Inflammatory macrophage treated with lipopolysaccharide for 4 hours (primary cell): ENCODE measurements around the gene PRSS12.
A peak's percentile ranks its signal among the peaks of the same experiment; 100 is the strongest.
"Not testable (repeated sequence)": the region's sequence is repeated elsewhere in the genome, so short reads cannot be mapped to it uniquely, and the experiment has no call there.

Experiments used
- DNase-seq: peaks from one replicate; pipeline ENCODE4 v3.0.0-alpha.2; 2020

Gene PRSS12, protein sequence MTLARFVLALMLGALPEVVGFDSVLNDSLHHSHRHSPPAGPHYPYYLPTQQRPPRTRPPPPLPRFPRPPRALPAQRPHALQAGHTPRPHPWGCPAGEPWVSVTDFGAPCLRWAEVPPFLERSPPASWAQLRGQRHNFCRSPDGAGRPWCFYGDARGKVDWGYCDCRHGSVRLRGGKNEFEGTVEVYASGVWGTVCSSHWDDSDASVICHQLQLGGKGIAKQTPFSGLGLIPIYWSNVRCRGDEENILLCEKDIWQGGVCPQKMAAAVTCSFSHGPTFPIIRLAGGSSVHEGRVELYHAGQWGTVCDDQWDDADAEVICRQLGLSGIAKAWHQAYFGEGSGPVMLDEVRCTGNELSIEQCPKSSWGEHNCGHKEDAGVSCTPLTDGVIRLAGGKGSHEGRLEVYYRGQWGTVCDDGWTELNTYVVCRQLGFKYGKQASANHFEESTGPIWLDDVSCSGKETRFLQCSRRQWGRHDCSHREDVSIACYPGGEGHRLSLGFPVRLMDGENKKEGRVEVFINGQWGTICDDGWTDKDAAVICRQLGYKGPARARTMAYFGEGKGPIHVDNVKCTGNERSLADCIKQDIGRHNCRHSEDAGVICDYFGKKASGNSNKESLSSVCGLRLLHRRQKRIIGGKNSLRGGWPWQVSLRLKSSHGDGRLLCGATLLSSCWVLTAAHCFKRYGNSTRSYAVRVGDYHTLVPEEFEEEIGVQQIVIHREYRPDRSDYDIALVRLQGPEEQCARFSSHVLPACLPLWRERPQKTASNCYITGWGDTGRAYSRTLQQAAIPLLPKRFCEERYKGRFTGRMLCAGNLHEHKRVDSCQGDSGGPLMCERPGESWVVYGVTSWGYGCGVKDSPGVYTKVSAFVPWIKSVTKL

DNA sequence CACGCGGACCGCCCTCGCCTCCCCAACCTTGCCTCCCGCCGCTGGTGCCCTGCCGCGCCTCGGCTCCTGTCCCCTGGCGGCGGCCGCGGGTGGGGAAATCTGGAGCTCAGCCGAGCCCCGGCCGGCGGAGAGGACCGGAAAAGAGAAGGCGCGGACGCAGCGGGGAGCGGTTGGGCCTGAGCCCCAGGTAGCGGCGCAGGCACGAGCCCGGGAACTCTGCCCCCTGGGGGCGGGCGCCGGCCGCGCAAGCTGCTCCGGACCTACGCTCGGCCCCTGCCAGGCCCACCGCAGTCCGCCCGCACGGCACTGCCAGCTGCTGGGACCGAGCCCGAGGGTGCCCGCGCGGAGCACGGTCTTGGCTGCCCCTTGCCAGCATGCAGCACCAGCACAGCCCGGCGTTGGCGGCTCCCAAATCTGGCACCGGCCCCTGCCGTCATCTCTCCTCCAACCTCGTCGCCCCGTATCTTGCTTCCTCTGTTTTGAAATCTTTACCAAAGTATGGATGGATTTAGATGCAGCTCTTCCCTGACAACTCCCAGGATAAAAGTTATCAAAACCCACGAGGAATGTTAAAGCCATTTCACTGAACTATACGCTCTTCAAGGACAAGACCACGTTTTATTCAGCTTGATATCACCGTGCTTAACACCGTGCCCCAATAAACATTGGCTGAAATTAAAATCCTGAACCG, at the start of gene PRSS12:
Gene PRSS12, minus strand, starts transcription at position 161 of the 691 bp plus-strand sequence. CDS start 283 bp downstream, outside the sequence.
- DNase-seq = peak; percentile 38

DNA sequence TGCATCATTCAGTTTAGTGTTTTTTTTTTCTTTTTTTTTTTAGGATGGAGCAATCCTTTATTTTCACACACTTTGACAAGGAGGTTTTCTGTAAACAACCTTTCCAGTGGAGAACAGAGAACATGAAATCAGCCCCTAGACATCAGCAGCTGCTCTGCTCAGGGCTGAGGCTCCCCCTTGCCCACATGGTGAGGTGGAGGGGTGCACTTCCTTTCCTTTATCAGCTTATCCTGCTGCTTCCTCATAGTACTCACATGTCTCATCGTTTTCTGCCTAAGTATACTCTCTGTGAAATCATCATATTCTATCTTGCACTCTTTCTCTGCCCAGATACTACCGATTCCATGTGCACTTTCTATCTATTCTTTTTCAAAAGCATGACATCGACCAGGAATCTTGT, 47.6 kb upstream of the PRSS12 start:
- no peak for DNase-seq

DNA sequence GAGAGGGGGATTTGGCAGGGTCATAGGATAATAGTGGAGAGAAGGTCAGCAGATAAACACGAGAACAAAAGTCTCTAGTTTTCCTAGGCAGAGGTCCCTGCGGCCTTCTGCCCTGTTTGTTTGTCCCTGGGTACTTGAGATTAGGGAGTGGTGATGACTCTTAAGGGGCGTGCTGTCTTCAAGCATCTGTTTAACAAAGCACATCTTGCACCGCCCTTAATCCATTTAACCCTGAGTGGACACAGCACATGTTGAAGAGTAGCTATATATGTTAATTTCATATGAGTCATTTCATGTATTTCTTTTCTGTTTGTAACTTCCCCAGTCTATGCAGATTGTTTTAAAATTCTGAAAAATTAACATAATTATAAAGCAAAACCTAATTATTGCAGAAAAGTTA, 47.1 kb upstream of the PRSS12 start:
- DNase-seq = not testable (repeated sequence)

DNA sequence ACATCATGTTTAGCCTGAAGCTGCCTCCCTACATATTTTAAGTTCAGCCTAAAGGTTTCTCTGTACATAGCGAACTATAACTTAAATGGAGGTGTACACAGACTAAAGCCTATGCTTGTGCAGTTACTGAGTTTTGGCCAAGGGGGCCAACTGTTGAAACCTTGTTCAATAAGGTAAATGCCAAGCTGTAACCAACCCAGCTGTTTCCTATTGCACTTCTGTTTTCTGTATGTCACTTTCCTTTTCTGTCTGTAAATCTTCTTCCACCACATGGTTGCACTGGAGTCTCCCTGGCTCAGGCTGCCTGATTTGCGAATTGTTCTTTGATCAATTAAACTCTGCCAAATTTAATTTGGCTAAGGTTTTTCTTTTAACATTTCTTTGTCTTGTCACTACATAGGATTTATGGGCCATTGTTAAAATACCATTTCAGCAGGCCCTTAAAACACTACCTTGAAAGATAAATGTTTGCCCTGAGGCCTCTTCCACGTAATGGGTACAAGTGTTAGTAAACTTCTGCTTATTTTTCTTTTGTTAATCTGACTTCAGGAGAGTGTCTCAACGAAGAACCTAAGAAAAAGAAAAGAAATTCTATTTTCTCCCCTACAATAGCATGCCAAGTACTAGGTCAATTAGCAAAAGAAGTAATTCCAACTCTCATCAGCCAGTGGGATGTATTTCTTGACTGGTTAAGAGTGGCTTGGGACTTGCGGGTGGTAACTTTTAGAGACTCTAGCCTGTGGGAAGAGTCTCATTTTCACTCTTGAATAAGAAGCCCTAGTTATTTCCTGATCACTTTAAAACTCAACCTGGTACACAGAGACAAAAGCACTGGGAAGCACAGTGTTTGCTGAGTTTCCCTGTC, 45.7 kb upstream of the PRSS12 start:
- DNase-seq = no peak

DNA sequence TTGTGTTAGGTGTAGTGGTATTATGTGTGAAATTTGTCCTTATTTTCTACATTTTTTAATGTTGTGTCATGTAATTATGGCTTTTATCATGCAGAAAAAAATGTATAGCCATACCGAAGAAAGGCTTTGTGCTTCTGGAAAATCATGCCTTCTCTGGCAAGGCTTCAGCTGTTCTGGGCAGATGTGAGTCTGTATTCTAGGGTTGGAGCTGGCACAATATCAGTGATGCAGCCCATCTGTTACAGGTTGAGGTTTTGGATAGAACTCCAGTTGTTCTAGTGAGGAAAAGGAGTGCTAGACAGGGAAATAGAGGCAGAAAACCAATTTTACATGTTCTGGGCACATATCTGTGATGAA, 44.8 kb upstream of the PRSS12 start:
- no peak for DNase-seq

DNA sequence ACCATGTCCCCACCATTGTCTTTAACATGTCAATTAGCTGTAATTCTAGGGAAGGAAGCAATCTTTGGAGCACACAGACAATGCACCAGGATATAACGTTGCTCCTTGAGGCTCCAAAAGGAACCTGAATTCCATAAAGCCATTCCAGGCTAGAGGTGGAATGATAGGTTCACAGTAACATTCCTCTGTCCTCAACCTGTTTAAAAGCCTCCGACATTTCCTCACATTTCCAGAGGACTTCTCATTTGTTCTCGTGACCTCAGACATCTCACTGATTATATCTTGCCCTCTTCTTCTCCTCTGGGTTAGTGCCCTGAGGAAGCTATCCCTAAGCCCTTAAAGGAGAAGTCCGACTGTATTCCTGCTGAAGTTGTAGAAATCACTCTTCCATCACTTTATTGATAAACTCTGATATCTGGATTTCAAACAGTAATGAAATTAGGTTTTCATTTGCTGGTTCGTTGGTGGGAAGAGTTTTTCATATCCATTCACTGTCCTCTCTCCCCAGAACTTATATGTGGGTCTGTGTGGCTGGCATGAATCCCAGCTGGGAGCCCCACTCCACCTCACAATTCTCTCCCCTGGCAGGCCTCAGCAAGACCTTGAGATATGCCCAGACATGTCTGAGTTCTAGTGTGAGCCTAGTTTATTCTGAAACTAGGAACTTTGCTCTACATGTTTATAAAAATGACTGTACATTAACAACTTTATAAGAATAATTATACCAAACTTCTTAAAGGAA, 44.2 kb upstream of the PRSS12 start:
- DNase-seq = no peak

DNA sequence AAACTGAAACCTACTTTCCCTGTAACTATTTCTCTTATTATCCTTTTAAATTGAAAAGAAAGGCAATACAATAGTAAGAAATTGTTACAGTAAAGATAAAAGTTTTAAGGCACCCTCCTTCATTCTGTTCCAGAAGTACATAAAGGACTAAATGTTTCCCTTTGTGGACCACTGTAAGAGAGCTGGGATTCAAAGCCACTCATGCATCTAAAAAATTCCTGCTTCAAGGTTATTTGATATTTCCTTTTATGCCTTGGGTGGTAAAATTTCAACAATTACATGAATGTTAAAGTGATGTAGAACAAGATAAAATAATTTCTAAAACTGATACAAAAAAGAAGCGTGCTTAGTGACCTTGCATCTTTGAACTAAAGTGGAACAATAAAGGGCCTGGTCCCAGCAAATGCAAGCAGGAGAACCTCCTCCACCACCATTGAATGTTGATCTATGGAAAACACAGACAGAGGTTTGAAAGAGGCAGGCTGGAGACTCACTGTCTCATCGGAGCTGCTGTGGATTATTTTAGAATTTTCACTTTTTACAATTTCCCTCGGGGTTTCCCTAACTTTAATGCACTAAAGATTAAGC, 42.3 kb upstream of the PRSS12 start:
- DNase-seq = no peak

DNA sequence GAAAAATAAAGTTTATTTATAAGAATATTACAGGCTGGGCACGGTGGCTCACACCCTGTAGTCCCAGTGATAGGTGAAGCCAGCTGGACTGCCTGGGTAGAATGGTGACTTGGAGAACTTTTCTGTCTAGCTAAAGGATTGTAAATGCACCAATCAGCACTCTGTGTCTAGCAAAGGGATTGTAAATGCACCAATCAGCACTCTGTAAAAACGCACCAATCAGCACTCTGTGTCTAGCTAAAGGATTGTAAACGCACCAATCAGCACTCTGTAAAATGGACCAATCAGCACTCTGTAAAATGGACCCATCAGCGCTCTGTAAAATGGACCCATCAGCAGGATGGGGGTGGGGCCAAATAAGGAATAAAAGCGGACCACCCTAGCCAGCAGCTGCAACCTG, 39.7 kb upstream of the PRSS12 start:
- not testable (repeated sequence) for DNase-seq

DNA sequence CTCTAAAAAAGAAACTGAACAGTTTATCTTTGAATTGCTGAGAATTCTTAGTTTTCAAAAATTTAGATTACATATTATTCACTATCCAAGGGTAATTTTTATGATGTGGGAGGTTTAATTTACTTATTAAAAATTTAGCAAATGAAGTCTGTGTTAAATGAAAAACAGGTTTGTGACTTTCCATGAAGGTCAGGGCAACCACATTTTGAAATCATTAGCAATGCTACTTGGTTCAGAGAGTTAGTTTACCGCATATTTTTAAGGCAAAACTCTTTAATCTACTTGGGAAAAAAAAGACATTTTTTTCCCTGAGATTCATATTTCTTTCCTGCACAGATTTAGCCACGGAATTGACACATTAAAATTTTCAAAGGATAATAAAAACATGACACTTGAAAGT, 37.3 kb upstream of the PRSS12 start:
- DNase-seq = no peak

DNA sequence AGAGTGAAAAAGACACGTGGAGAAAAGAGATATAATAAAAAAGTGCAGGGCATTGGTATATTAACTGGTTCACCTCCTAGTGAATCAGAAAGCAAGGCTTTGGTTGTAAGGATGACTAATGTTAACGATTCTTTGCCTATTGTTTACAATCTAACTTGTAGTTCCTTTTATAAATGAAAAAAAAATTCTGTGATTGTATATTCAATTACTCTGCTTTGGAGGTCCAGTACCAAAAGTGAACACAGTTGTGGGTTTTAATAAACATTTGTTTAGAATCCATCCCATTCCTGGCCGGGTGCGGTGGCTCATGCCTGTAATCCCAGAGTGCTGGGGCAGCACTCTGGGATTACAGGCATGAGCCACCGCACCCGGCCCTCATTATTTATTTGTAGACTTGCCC, 36.9 kb upstream of the PRSS12 start:
- no peak for DNase-seq

DNA sequence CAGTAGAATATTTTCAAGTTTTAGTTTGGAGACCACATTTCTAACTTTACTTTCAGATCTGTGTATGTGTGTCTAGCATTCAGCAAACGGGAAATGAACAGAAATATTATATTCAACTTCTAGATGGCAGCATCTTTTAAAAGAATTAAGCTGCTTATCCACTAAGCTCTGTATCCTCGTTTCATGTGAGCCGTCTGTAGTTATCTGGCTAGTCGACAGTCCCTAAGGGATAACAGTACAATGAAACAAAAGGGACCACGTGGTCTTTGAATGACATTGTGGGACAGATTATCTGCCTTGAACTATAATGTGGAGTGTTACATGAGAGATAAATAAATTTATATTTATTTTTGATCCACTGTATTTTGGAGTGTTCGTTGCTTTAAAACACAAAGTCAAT, 35.8 kb upstream of the PRSS12 start:
- no peak for DNase-seq

DNA sequence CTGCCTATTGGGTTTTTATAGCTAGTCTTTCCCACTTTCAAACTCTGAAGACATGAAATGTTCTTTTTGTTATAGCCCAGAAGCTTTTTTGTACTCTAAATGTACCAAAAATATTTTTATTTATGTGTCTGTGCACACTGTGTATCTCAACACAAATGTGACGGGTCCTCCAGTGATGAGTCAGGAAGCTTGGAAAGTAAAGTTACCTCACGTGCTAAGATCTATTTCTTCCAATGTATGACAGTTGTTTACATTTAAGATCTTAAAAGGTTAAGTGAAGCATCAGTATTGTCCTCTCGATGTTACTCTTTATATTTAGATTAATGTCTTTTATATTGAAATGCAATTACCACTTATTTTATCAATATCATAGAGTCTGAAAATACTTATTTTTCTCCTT, 29.1 kb upstream of the PRSS12 start:
- DNase-seq = no peak

DNA sequence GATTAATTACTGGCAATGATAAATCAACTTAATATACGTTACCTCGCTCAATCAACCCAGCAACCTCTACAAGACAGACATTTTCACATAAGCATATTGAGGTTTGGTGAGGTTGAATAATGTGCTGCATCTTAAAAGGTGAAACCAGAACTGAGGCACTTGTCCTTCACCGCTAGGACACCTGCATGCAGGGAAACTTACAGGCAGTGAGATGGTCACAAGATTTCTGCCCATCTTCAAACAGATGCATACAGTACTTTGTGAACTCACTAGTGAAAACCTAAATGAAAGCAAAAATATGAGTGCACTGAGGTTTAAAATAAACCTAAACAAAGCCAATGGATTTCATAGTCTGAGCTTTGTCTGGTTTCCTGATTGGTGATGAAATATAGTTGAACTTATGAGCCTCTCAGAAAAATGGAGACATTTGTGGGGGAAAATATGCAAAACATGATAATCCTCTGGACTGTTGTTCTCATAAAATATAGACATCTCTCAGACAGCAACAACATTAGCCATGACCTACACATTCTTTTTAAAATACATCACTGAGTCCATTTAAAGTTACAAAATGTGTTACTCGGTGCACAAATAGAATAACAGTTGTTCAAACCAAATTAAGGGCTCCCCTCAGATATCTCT, 20.9 kb upstream of the PRSS12 start:
- no peak for DNase-seq

DNA sequence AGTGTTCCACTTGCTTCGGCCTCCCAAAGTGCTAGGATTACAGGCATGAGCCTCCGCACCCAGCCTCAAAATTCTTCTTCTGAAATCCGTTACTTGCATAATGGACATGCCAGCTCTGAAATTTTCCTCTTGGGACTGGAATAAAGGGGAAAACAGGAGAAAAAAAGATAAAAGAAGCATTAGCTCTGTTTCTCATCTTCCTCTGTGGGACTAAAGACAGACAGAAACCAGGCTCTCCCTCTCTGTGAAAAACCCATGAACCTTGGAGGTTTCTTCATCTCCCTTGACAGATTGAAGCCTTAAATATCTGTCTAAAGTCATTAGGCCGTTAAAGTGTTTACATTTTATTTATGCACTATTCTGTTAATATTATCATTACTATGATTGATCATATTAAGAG, 19.4 kb upstream of the PRSS12 start:
- no peak for DNase-seq

DNA sequence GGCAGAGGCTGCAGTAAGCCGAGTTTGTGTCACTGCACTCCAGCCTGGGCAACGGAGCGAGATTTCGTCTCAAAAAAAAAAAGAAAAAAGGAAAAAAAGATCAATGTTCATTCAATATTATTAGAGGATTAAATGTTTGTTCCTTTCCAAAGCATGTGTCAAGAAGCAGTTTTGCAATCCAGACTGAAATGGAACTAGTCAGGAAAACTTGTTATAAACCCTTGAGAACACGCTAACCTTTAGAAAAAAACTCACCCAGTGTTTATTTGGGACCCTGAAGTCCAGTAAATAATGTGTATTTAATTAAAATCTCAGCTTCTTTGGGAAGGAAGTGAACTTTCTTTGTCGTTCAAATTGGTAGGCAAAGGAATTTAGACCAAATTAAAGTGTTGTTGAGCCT, 16.4 kb upstream of the PRSS12 start:
- no peak for DNase-seq

DNA sequence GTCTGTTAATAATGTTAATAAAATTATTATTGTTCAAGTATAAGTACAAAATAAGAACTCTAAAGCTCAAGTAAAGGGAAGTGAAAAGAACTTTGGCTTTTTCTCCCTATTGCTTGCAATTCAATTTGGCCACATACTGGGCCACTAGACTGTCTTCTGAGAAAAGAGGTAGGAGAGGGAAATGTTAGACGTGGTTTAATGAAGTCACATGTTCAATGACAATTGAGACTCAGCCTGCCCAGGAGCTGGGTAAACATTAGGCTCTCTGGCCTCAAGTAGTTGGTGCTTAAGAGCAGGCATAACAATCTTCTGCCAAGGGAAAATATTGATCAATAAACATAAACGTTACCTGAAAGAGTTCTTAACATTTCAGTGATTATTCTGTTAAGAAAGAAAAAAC, 15.1 kb upstream of the PRSS12 start:
- peak; percentile 19 for DNase-seq

DNA sequence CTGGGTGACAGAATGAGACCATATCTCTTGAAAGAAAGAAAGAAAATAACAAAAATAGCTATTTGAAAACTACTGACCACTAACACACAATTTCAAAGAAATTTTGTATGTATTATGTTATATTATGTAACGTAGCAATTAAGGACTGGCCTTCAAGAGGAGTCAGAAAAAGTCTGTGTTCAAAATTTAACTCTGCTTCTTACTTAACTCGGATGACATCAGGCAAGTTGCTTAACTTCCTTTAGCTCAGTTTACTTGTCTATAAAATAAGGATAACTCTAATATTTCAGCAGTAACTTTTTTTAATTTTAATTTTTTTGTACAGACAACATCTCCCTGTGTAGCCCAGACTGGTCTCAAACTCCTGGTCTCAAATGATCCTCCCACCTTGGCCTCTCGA, 14.6 kb upstream of the PRSS12 start:
- peak; percentile 39 for DNase-seq

DNA sequence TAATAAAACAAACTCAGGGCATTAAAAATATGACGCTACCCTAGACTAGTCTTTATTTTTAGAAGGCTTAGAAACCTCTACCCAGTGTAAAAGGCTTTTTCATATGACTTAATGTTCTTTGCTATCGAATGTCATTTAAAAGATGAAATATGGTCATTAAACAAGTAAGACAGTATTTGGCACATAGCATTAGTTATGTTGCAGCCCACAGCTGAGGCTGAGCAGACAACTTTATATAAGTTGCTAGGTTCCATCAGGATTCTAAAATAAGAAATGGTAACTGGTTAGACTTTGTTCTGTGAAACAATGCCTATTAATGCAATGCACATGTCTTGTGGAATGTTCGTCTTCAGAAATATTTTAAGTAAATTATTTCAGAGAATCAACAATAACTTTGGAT, 10.4 kb upstream of the PRSS12 start:
- DNase-seq = no peak

DNA sequence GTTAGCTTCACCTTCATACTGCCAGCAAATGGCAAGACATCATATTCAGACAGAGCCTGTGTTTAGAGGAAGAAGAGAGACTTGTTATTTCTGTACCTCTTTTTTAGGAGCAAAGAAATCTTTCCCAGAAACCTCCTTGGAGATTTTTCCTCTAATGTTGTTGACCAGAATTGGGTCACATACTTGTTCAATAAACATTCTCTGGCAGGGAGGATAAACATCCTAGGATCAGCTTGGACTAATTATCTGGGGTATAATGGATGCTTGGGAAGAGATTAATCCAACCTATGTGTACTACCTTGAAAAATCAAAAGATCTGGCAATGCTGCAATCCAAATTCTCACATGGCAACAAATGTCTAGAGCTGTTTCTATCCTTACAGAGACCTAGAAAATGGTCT, 8.4 kb upstream of the PRSS12 start:
- DNase-seq = no peak

DNA sequence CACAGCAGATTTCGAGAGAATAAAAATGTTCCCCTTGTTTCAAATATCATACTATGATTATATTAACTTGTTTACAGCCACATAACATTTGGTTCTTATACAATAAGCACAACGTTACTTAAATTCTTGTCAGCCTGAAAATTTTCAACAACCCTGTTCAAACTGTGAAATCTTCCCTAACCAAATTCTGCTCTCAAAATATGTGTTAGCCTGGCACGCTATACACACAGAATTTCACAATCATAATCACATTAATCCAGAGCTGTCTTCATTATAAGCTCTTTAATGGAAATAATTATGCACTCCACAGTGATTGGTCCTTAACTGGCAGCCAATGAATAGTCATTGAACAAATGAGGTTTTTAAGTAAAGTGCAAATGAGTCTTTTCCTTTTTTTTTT, 7.3 kb upstream of the PRSS12 start:
- DNase-seq = no peak

DNA sequence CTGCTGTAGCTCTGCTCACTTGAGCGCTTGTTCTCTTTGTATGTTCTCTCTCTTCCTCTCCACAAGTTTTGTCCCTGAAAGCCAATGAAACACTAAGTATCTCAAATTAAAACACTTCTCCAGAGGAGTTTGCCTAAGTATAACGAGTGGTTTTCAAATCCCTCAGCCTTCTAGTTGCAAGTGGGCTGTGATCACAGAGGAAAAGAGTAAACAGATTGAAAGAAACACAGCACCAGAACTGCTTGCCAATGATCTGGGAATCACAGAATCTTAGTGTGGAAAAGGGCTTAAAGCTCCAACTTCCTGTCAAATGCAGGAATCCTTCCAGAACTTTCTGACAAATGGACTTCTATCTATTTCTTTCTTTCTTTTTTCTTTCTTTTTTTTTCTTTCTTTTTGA, 4.8 kb upstream of the PRSS12 start:
- no peak for DNase-seq
